Femur (tissue), 1 donor: ENCODE data around the gene NTRK3.

Source experiments
- DNase-seq: peaks from one replicate; pipeline ENCODE4 v3.0.0-alpha.2; 2017

NTRK3 gene

DNA sequence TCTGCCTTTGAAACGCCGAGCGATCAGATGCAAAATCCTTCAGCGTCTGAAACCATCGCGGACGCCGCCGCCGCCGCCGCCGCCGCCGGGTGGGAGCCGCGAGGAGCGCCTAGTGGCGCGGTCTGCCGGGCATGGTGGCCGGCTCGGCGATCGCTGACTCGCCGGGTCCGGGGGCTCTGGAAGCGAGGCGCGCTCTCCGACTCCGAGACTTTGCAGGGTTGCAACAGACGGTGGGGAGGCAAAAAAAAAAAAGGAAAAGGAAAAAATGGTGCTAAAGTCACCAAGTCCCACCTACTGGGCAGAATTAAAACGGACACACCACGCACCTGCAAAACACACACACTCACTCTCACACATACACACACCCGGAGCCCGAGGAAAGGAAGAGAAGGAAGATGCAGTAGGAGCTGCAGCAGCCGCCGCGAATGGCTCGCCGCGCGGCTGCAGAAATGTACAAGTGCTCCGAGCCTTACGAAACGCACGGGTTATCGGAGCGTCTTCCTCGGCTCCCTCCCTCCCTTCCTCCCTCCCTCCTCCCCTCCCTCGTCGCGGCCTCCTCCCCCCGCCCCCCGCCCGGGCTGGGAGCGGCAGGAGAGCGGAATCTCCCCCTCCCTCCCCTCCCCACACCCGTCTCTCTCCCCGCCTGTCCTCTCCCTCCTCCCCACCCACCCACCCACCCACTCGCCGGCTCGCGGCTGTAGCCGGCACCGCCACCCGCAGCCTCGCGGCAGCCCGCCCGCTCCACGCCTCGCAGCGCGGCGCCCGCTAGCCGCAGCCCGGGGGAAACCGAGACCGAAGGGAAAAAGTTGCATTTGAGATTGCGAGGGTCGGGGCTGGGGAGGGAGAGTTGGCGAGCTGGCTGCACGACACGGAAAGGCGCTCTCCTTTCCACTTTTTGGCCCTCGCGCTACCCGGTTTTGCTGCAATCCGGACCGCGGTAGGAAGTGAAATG lies at the start of gene NTRK3:
Gene NTRK3, minus strand, starts transcription at position 461 of the 952 bp plus-strand sequence. CDS start 586 bp downstream, outside the sequence.
- peak; percentile 51 for DNase-seq

DNA sequence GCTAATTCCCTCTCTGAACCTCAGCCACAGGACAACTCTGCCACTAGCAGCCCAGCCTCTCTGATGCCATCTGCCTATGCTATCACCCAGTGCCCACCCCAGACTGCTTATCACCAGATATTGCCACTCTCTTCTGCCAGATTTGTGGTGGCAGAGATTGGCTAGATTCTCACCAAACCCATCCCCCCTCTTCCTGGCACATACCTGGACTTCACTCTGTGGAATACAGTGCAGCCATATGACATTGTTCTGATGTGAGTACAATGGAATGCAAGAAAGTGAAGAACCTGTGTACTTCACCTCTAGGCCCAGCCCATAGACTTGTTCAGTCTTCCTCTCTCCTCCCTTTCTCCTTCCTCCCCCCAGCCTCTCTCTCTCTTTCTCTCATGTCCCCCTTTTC lies 46.9 kb upstream of the NTRK3 start:
- no peak for DNase-seq

GRCh38 chr15:88302373-88302772 lies 45.8 kb upstream of the NTRK3 start:
- DNase-seq: no peak

DNA sequence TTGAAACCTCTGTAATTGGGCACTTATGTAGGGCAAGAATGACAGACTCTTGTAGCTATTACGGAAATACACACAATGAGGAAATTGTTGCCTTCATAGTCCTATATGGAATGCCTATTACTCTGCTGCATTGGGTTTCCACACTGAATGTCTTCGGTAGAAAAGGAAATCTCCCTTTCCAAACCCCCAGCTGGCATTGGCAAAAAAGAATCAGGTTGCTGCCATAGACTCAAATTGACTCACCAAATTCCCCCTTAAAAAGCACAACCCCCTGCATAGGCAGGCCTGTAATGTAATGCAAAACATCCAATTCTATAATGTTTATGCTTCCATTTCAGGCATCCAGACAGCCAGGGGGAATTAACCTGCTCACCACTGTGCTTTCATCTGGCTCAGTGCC lies 44.8 kb upstream of the NTRK3 start:
- no peak for DNase-seq

GRCh38 chr15:88300861-88301260 lies 44.3 kb upstream of the NTRK3 start:
- no peak for DNase-seq

DNA sequence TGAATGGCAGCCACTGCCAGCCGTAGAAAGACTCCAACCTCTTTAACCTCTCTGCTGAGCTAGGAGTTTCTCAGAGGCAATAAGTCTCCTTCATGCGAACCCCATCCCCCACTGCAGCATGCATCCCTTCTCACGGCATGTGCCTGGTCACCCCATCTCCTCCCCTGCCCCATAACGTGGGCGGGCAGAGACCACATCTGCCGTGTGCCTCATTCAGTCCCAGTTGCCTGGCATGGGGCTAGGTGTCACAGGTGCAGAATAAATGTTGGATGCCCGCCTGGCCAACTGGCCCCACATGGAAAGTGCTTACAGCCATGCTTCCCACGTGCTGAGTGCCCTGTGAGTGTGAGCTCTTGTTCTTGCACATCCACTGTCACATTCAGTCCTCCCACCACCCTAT lies 43.5 kb upstream of the NTRK3 start:
- DNase-seq: no peak

- DNase-seq: no peak
These were observed 43.0 kb upstream of the NTRK3 start for GRCh38 chr15:88299497-88299896.

- no peak for DNase-seq
These were observed 32.1 kb upstream of the NTRK3 start for GRCh38 chr15:88288661-88289060.

GRCh38 chr15:88288206-88288605 lies 31.7 kb upstream of the NTRK3 start:
- no peak for DNase-seq

DNA sequence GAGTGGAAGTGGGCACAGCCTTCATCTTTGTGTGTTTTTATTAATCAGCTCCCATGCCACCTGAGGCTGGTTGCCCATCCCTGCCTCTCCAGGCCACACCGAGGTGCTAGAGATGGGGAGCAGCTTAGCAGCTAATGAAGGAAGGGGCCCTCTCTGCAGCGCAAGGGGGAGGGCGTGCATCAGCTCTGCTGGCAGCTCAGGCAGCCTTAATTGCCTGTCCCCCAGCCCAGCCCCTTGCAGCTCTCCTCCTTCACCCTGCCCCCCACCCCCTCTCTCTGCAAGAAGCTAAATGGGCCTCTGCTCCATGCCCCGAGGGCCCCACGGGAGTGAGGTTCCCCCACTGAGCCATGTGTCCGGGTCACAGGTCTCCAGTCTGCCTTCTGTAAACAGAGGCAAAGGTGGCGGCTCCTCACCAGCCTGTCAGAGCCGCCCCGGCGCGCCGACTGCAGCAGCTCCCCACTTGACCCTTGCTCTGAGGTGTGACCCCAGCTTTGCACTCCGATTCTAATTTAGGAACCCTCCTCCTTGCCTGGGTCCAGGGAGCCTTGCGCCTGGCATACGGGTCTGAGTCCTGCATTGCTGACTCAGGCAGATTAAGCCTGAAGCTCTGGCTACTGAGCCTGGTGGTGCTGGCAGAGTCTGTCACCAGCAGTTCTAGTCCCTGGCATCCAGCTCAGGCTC lies 27.9 kb upstream of the NTRK3 start:
- DNase-seq: no peak

GRCh38 chr15:88282614-88283013 lies 26.1 kb upstream of the NTRK3 start:
- no peak for DNase-seq

DNA sequence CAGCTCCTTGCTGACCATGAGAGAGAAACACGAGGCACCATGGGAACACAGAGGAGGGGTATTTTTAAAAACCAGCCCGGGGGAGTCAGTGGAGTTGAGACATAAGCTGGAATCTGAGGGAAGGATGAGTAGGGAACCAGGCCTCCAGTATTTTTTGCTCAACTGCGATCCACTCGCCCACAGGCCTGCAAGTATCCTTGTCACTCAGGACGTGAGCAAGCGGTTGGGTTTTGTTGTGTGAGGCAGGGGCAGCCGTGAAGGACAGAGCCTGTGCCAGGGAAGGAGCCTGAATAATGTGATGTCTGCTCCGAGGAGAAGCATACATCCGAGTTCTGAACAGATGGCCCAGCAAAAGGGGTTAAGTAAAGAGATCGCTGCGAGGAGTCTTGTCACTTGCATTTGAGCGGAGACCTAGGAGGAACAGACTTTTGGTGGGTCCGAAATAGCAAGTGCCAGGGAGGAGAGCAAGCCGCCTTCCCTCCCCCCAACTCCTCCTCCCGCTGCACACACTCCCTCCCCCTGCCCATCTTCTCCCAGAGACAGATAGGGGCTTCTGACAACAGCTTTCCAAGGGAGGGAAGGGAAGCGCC lies 20.4 kb upstream of the NTRK3 start:
- no peak for DNase-seq

DNA sequence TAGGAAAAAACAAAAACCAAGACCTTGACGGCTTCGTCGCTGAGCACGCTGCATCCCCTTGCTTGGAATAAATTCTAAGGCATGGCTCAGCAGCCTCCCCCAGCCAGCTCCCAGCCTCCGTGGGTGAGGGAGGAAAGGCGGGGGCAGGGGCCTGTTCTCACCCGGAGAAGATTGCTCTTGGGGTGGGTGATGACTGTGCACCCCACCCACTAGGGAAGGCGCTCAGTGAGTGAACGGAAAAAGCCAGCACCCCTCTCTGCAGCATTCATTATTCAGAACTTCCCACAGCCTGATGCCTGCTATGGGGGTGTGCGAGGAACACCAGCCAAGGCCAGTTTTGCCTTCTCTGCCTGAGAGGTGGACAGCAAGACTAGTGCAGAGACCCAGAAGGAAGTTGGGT lies 19.3 kb upstream of the NTRK3 start:
- no peak for DNase-seq

DNA sequence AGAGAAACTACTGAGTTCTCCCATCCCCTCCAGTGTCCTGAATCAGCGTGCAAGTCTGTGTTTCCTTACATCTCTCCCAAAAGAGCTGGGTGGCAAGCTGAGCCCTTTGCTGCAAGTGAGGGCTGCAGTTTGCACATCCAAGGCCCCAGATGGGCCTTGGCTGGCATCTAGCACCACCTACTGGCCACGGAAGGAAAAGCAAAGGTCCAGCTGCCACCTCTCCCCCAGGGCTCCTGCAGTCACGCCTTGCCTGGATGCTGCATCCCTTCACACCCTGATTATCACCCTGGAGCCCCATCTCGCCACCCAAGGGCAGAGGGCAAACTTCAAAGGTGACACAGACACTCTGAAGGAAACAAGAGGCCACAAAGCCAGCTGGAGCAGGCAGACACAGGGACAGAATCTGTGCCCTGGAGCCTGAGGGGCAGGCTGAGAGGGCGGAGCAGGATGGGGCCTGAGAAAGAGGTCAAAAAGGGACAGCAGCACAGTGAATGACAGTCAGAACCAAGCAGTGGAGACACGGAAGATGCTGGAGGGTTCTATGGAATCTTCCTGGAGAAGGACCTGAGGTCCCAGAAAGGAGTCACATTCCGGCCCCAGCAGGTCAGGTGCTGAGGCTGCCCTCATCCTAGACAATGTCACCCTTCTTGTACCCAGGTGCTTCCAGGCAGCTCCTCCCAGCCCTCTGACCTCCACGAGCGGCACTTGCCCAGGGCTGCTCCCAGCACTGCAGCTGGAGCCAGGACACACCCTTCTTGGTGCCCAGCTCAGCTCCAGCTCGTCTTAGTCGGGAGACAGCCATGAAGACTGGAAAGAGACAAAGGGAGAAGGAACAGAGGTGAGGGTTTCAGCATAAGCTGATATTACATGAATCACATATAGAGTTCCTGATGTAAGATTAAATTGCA lies 18.3 kb upstream of the NTRK3 start:
- peak; percentile 69 for DNase-seq

GRCh38 chr15:88272421-88272820 lies 15.9 kb upstream of the NTRK3 start:
- no peak for DNase-seq

GRCh38 chr15:88269356-88270062 lies 13.0 kb upstream of the NTRK3 start:
- DNase-seq: no peak

DNA sequence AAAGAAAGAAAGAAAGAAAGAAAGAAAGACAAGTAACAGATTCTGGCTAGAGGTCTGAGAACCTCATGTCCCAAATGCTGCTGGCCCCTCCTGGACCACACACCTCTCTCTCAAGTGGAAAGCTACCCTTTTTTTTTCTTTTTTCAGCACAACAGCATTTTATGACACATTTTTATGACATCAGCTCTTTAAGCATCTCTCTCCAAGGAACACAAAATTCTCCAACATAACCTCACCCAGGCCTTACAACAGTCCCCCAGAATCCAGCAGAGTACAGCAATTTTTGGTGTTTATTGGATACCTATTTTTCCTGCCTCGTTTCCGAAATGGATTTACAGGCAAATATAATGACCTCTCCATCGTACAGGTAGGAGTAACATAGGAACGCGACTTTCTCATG lies 11.2 kb upstream of the NTRK3 start:
- DNase-seq: no peak

GRCh38 chr15:88266170-88266569 lies 9.6 kb upstream of the NTRK3 start:
- DNase-seq: no peak

DNA sequence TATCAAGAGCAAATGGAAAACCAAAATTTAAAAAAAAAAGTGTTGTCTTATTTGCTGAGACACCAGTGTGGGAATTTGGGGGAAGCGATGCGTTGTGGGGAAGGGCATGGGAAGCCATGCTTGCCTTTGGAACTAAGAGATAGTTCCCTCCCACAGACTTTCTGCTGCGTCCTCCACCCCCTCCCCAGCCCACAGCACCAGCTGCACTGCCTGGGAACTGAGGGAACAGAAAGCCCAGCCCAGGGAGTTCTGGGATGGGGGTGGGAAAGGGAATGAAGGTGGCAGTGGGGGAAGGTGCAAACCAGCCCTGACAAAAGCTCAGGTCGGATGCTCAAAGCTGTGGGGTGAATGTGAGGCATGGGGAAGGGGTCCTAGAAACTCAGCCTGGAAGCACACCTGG lies 8.1 kb upstream of the NTRK3 start:
- DNase-seq: no peak

DNA sequence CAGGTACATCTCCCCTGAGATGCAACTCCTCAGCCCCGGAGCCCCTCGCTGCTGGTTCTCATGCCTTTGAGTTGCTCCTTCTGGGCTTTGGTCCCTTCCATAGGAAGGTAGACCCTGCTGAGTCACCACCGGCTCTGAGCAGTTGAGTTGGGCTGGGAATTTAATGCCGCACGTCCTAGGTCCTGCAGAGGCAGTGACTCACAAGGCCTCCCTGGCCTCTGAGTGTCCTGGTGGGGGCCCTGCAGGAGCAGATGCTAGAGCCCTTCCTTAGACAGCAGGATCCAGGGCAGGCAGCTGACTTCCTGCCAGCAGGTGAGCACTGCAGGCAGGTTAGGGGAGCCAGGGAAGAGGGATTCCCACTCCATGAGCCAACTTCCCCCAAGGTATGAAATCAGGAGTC lies 5.5 kb upstream of the NTRK3 start:
- no peak for DNase-seq

DNA sequence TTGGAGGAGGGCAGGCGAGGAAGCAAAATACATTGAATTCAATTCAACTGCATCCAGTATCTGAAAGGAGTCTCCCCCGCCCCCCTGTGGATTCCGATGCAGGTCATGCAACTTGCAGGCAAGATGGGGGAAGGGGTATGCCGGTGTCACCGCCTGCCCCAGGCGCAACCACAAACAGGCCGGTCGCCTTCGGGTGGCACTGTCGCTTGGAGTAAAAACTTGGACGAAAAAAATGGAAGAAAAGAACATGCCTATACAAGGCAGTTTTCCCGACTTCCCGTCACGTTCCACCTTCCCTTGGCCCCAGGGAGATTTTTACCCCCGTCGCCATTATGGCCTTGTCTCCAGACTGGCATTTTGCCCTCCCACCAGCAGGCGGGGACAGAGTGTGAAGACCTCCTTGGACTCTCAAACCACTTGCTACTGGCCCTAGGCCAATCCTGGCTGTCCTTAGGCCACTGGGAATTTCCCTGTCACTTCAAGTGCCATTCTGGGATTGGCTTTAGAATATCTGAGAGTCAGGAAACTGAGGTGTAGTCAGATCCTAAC lies 1.6 kb upstream of the NTRK3 start:
- peak; percentile 28 for DNase-seq
